Measurements from ENCODE around the gene SPR. TPM values are rescaled to one million over a fixed set of nuclear protein-coding genes. Genes with fewer than 3 reads are reported as not detected.

SPR gene
- polyA plus RNA-seq, 1 of the 3 experiments (the other 2 are of a cell fraction): 25.7 TPM

GRCh38 chr2:72921853-72922252 lies 34.6 kb downstream of the SPR start:
- Histone ChIP-seq H3K9me2 (no peaks in the 10 kb centered on the region), H3K27me3 (ENCODE audit: insufficient read depth) (peaks cover 99% of the 10 kb centered on the region), H3K27ac (ENCODE audit: low read depth in 2 of 2, low read length in 1 of 2) (no peak overlapping the region), H3K4me3 (ENCODE audit: low read depth in 2 of 2, low read length in 1 of 2) (no peak overlapping the region), H3F3A (replicated peaks; ENCODE audit: insufficient read depth) (no peaks in the 10 kb centered on the region), H3K9me3 (no peaks in the 10 kb centered on the region), H2AFZ (ENCODE audit: low read depth) (no peak overlapping the region), H3K4me2 (no peak overlapping the region), H4K20me1 (ENCODE audit: insufficient read depth) (peaks cover 18% of the 10 kb centered on the region), H3K79me2 (ENCODE audit: insufficient read depth) (no peaks in the 10 kb centered on the region), H3K36me3 (replicated peaks in 1 of 2; ENCODE audit: control insufficient read depth in 1 of 2, insufficient read depth in 2 of 2, low read length in 1 of 2) (no peaks in the 10 kb centered on the region), H3K4me1 (ENCODE audit: control insufficient read depth in 1 of 2, insufficient read depth in 2 of 2, low read depth in 1 of 2, low read length in 1 of 2) (peaks cover 5 to 7% of the 10 kb centered on the region in 2 experiments; a peak in 2 of 4 replicates), H3K9ac (no peak overlapping the region)
- POLR2A ChIA-PET: no interaction called here
- TF ChIP-seq TCF12 (IDR thresholded peaks at IDR 0.05) (no peak), FOXM1 (IDR thresholded peaks at IDR 0.05; ENCODE audit: low read depth) (no peak)
- DNase-seq: peak; percentile 23
- WGBS (ENCODE audit: low lambda C conversion rate): 79% methylated on average over 1 of the region's 1 CpG
- CTCF ChIA-PET: interaction anchor here (0.6 to 6.9 kb wide), 4 partner anchors 35 to 255 kb away, joined by 3 to 34 read pairs (median 8); partner anchors contain the start of gene SPR

GRCh38 chr2:72923833-72924352 lies 36.7 kb downstream of the SPR start:
- H3K9me2 ChIP-seq: no peaks in the 10 kb centered on the region
- no peak overlapping the region for H2AFZ ChIP-seq (ENCODE audit: low read depth)
- DNase-seq: peak; percentile 47
- H3K4me2 ChIP-seq: no peak overlapping the region
- no peak overlapping the region for H3K4me3 ChIP-seq (ENCODE audit: low read depth in 2 of 2, low read length in 1 of 2)
- CTCF ChIA-PET: interaction anchor here (1.3 to 8.6 kb wide), 6 partner anchors 9 to 289 kb away, joined by 3 to 53 read pairs (median 14); partner anchors contain the start of gene SPR
- H3K4me1 ChIP-seq (ENCODE audit: control insufficient read depth in 1 of 2, insufficient read depth in 2 of 2, low read depth in 1 of 2, low read length in 1 of 2): peaks cover 3 to 7% of the 10 kb centered on the region in 2 experiments; a peak in 2 of 4 replicates
- H3K79me2 ChIP-seq (ENCODE audit: insufficient read depth): no peaks in the 10 kb centered on the region
- no peak overlapping the region for H3K27ac ChIP-seq (ENCODE audit: low read depth in 2 of 2, low read length in 1 of 2)
- 30% methylated on average over 20 of the region's 36 CpGs for WGBS (ENCODE audit: low lambda C conversion rate)
- POLR2A ChIA-PET: no interaction called here
- no peaks in the 10 kb centered on the region for H3K9me3 ChIP-seq
- H3K9ac ChIP-seq: no peak overlapping the region
- H4K20me1 ChIP-seq (ENCODE audit: insufficient read depth): peaks cover 14% of the 10 kb centered on the region
- H3K36me3 ChIP-seq (replicated peaks in 1 of 2; ENCODE audit: control insufficient read depth in 1 of 2, insufficient read depth in 2 of 2, low read length in 1 of 2): no peaks in the 10 kb centered on the region
- H3F3A ChIP-seq (replicated peaks; ENCODE audit: insufficient read depth): no peaks in the 10 kb centered on the region
- TF ChIP-seq RAD21 (IDR thresholded peaks at IDR 0.05; ENCODE audit: low read length): no peak
- no peak for TF ChIP-seq RXRA (IDR thresholded peaks at IDR 0.05; ENCODE audit: borderline replicate concordance, low read depth)
- 0 out of 2 replicates have a peak, but pooled peaks have one; percentile 41 for TF ChIP-seq EZH2phosphoT487 (IDR thresholded peaks at IDR 0.05; ENCODE audit: borderline replicate concordance, low read depth)
- TF ChIP-seq CHD2 (IDR thresholded peaks at IDR 0.05; ENCODE audit: low read length, partially characterized antibody): no peak
- no peak for TF ChIP-seq MXI1 (IDR thresholded peaks at IDR 0.05; ENCODE audit: low read depth, low read length)
- TF ChIP-seq, protein P1, sequence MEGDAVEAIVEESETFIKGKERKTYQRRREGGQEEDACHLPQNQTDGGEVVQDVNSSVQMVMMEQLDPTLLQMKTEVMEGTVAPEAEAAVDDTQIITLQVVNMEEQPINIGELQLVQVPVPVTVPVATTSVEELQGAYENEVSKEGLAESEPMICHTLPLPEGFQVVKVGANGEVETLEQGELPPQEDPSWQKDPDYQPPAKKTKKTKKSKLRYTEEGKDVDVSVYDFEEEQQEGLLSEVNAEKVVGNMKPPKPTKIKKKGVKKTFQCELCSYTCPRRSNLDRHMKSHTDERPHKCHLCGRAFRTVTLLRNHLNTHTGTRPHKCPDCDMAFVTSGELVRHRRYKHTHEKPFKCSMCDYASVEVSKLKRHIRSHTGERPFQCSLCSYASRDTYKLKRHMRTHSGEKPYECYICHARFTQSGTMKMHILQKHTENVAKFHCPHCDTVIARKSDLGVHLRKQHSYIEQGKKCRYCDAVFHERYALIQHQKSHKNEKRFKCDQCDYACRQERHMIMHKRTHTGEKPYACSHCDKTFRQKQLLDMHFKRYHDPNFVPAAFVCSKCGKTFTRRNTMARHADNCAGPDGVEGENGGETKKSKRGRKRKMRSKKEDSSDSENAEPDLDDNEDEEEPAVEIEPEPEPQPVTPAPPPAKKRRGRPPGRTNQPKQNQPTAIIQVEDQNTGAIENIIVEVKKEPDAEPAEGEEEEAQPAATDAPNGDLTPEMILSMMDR (IDR thresholded peaks at IDR 0.05): no peak
- TF ChIP-seq SIN3A (IDR thresholded peaks at IDR 0.05; ENCODE audit: borderline replicate concordance, low read depth, low read length): no peak
- no peak for TF ChIP-seq TAF1 (IDR thresholded peaks at IDR 0.05; ENCODE audit: borderline replicate concordance, low read depth, low read length)
- peaks cover 100% of the 10 kb centered on the region for H3K27me3 ChIP-seq (ENCODE audit: insufficient read depth)
